ENCODE data around the gene RASAL2. TPM values are rescaled to one million over a fixed set of nuclear protein-coding genes. Genes with fewer than 3 reads are reported as not detected.
"Not testable (repeated sequence)": the region's sequence is repeated elsewhere in the genome, so short reads cannot be mapped to it uniquely, and the experiment has no call there.

RASAL2 gene
- total RNA-seq, 1 donor from 2014 or later, result 24.3 TPM

DNA sequence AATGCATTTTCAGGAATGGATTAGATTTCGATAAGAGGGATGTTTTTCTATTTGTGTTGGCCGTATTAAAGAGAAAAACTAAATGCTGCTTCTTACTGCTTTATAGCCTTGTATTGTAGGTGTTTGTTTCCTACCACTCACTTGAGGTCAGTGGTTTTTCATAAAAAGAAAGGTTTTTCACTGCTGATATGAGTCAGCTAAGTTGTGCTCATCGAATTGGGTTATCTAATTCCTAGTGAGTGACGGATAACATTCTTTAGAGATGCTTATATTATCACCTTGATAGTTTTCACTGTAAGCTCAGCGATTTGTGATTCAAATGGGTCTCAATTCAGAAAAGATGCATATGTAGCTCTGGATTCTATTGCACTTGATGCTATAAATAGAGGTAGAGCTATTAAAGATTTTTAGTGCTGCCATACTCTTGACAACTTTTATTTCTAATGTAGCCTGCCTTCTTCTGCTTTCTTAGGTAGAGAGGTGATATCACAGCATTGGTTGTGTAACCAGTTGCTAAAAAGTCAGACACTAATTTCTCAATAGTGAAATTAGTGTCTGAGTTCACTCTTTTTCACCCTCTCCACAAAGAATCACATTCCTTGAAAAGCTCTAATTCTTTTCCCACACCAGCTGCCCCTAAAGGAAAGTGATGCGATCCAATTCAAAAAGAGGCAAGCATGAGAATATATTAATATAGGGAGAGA, 180.0 kb downstream of the RASAL2 start:
- no peak for DNase-seq (ENCODE audit: low read depth)

DNA sequence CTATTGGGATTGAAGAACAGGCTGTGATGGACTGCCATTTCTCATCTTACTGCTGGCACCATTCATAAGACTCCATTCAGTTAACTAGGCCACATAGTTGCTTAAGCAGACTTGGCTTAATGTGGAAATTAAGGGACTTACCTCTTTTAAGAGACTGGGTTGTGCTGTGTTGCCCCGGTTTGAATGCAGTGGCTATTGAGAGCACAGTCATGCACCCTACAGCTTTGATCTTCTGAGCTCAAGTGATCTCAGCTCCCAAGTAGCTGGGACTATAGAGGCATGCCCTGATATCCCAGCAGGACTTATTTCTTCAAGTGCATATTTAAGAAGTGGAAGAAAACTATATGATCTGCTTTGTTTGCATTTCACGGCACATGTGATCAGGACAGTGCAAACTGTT, 181.1 kb downstream of the RASAL2 start:
- DNase-seq (ENCODE audit: low read depth), result no peak

DNA sequence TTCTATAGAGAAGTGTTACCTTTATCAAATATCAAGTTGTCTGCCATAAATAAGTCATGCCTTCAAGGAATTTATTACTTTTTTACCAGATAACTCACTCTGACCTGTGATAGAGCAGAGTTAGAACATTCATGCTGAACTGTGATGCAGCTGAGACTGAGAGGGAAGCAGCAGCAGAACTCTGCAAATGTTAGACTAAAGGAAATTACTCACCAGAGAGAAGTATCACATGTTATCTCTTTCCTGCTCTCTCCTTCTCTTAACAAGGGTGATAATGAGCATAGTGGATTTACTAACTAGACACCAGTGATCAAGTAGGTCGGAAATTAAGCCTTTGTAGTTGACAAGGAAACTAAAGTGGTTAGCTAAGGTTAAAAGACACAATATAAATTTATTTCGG, 181.6 kb downstream of the RASAL2 start:
- no peak for DNase-seq (ENCODE audit: low read depth)

GRCh38 chr1:178277793-178278530, 184.1 kb downstream of the RASAL2 start:
- DNase-seq (ENCODE audit: low read depth), result no peak

GRCh38 chr1:178278916-178279686, 185.2 kb downstream of the RASAL2 start:
- no peak for DNase-seq (ENCODE audit: low read depth)

DNA sequence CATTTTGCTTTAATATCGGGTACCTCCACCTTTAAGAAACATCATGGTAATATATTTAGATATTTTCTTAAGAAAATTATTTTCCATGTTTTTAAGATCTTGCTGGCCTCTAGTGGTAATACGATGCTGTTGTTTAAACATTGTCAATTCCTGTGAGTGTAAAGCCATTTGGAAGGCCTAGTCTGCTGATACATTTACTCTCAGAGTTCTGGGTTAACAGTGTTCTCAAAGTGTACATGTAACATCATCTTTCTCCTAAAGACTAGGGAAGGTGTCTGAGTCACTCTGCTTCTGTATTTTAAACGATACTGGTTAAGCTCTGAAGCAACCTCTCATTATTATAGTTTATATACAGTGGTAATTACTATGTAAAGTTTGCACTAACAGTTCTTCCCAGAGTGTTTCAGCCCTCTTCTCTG, 189.1 kb downstream of the RASAL2 start:
- peak; percentile 62 for DNase-seq (ENCODE audit: low read depth)

DNA sequence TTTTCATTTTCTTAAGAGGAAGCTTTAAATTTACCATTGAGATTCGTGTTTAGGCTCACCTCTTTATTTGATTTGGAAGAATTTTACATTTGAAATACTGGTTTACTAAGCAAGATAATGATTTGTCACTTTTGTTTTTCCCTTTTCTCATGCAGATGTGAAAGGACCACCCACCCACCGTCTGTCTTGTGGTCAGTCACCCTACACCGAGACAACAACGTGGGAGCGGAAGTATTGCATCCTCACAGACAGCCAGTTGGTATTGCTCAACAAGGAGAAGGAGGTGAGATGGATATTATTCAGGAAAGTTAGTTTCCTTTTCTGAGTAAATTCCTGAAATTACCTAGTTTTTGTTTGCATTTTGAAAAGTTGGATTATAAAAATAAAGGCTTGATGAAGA, 189.5 kb downstream of the RASAL2 start:
- DNase-seq (ENCODE audit: low read depth), result peak; percentile 28

DNA sequence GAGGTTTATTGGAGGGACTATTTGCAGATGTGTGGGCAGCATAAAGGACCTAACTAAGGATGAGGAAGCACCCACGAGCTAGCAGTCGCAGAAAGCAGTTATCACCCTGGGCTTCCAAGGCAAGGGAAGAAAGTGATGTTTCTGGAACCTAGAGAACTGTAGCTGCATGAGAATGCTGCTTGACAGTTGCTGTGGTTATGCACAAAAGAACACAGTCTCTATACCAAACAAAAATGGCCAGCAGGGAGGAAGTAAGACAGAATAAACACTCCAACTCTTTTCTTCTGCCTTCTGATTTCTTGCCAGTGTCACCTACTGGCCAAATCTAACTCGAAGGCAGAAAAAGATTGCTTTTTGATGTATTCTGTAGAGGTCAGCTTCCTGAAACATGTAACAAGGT, 190.2 kb downstream of the RASAL2 start:
- DNase-seq (ENCODE audit: low read depth), result no peak

GRCh38 chr1:178291166-178291565, 197.3 kb downstream of the RASAL2 start:
- DNase-seq (ENCODE audit: low read depth), result no peak

DNA sequence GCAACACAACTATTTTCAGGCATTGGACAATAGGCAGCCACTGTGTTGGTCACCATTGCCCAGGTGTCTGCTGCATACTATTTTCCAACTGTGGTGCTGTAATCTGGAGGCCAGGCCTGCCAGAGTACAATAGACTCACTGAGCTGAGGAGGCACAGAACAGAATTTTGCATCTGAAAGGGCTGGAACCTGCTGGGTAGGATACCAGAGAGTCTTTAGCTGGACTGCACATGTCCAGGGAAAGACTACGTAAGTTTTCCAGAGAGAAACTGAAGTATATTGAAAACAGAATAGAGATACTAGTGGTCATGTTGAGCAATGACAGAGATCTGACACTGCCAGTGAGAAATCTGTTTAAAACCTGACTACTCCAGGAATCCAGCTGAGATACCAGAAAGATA, 200.8 kb downstream of the RASAL2 start:
- no peak for DNase-seq (ENCODE audit: low read depth)

DNA sequence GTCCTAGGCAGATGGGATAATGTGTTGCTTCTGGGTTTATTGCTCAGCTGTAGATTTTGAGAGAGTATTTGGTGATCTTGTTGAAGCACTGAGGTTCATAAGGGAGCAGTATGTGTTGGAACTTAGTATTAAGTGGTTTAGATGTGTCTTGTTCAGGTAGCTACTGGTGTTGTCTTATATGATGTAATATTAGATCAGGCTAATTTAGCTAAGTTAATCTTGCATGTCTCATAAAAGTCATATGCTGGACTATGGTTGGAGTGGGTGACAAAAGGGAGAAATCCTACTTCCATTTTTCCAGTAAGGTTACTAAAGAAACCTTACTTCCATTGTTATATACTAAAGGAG, 206.4 kb downstream of the RASAL2 start:
- DNase-seq (ENCODE audit: low read depth), result no peak

DNA sequence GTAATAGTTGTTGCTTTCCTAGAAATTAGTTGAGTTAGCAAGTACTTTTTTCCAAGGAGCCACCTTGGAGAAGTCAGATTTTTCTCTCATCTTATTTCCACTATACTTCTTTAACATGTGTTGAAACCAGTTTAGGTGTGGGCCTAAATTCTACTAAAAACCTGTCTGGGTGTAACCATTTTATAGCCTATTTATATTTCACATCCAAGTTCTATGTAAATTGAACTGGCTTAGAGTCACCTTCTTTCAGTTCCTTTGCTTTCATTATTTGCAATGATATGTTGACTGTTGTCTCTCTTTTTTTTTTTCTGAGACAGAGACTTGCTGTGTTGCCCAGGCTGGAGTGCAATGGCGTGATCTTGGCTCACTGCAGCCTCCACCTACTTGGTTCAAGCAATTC, 207.2 kb downstream of the RASAL2 start:
- DNase-seq (ENCODE audit: low read depth), result no peak

- DNase-seq (ENCODE audit: low read depth), result no peak
These were observed 213.4 kb downstream of the RASAL2 start for GRCh38 chr1:178307264-178307663.

DNA sequence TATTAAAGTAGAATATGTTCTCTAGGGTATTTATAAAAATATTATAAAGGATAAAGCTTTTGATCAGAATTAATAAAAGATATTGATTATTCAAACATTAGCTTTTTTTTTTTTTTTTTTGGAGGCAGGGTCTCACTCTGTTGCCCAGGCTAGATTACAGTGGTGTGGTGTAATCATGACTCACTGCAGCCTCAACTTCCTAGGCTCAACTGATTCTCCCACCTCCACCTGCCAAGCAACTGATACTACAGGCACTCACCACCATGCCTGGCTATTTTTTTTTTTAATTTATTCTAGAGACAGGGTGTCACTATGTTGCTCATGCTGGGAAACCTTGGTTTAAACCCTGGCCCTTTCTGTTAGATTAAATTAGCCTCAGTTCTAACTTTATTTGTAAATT, 214.5 kb downstream of the RASAL2 start:
- no peak for DNase-seq (ENCODE audit: low read depth)

DNA sequence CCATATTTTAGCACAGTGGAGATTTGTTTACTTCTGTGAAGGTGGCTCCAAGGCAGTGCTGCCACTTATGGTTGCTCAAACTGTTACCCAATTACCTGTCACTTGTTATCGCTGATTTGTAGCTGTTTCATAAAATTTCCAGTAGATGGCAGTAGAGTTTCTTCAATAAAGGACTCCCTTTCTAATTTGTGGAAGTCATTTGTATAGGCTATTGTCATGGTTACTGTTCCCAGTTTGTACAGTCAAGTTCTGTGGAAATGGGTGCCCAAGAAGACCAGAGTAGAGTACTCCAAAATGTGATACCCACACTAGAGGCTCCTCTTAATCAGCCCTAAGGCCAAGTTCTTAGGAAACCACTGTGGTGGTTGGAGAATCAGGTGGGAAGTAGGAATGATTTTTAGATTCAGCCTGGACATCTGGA, 216.8 kb downstream of the RASAL2 start:
- DNase-seq (ENCODE audit: low read depth), result peak; percentile 71

GRCh38 chr1:178311164-178311563, 217.3 kb downstream of the RASAL2 start:
- DNase-seq (ENCODE audit: low read depth), result peak; percentile 45

GRCh38 chr1:178320280-178320982, 226.5 kb downstream of the RASAL2 start:
- DNase-seq (ENCODE audit: low read depth), result not testable (repeated sequence)

DNA sequence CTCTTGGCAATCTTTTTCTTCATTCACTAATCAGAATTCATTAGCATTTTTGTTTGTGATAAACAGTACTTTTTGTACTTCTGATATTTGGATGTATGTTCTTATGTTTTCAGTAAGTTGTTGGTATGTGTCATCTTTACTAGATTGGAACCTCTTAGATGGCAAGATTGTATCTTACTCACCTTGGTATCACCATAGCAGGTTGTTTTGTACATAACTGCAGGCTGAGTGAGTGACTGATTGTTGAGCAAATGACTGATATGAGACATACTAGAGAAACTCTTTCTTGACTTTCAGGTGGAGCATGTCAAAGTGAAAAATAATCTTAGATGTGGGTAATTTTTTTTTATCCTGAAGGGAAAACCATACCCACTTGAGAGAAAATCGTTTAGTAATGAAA, 229.2 kb downstream of the RASAL2 start:
- DNase-seq (ENCODE audit: low read depth), result no peak

DNA sequence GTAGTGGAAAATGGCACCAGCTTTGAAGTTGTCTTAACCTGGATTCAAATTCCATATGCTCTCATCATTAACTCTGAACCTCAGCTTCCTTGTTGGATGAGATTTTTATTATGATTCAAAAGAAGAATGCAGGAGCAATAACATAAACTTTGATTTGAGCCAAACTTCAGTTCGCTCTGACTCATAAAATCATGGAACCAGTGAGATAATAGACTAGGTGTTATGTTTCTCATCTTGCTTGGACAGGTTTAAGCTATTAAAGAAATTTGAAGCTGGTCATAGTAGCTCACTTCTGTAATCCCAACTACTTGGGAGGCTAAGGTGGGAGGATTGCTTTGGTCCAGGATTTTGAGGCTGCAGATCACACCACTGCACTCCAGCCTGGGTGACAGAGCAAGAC, 230.1 kb downstream of the RASAL2 start:
- no peak for DNase-seq (ENCODE audit: low read depth)

- DNase-seq (ENCODE audit: low read depth), result peak; percentile 88
These were observed 234.8 kb downstream of the RASAL2 start for GRCh38 chr1:178328728-178329127.

GRCh38 chr1:178330153-178330552, 236.2 kb downstream of the RASAL2 start:
- no peak for DNase-seq (ENCODE audit: low read depth)

Measured in myocyte (in vitro differentiated cells).